ENCODE measurements around the gene EVX2. TPM values are rescaled to one million over a fixed set of nuclear protein-coding genes. Genes with fewer than 3 reads are reported as not detected.

The EVX2 gene
- total RNA-seq, 1 donor from 2014 or later, result not detected

- peaks cover 3% of the 10 kb centered on the region for H3K4me1 Mint-ChIP-seq (ENCODE audit: low read depth)
Measured at GRCh38 chr2:176107731-176108181, 24.0 kb upstream of the EVX2 start.

GRCh38 chr2:176106581-176107539 lies 23.1 kb upstream of the EVX2 start, which contains the start of gene HOXD11:
HOXD11 (plus strand) TSS chr2:176107280; CDS start chr2:176107356, 76 bp downstream.
- peaks cover 3% of the 10 kb centered on the region for H3K4me1 Mint-ChIP-seq (ENCODE audit: low read depth)
- TF ChIP-seq CTCF (IDR thresholded peaks at IDR 0.05; ENCODE audit: unreplicated experiment), result no peak
- peak within 1 kb of the TSS; percentile 71 for H3K27ac Mint-ChIP-seq
- peaks cover 90% of the 10 kb centered on the region for H3K27me3 Mint-ChIP-seq
- DNase-seq (ENCODE audit: low spot score, unreplicated experiment), result no peak
- peak within 1 kb of the TSS; percentile 1 for H3K4me3 Mint-ChIP-seq (ENCODE audit: low read depth)
- no peaks in the 10 kb centered on the region for H3K9me3 Mint-ChIP-seq (ENCODE audit: low read depth)
- H3K36me3 Mint-ChIP-seq (ENCODE audit: insufficient read depth), result no peaks in the 10 kb centered on the region

More at GRCh38 chr2:176107731-176108181, 24.0 kb upstream of the EVX2 start:
- H3K27ac Mint-ChIP-seq, result no peak overlapping the region
- peaks cover 90% of the 10 kb centered on the region for H3K27me3 Mint-ChIP-seq
- H3K4me3 Mint-ChIP-seq (ENCODE audit: low read depth), result no peak overlapping the region
- H3K9me3 Mint-ChIP-seq (ENCODE audit: low read depth), result no peaks in the 10 kb centered on the region
- no peak for TF ChIP-seq CTCF (IDR thresholded peaks at IDR 0.05; ENCODE audit: unreplicated experiment)
- H3K36me3 Mint-ChIP-seq (ENCODE audit: insufficient read depth), result no peaks in the 10 kb centered on the region
- no peak for DNase-seq (ENCODE audit: low spot score, unreplicated experiment)

- no peak for TF ChIP-seq CTCF (IDR thresholded peaks at IDR 0.05; ENCODE audit: unreplicated experiment)
- H3K36me3 Mint-ChIP-seq (ENCODE audit: insufficient read depth), result no peaks in the 10 kb centered on the region
- H3K4me1 Mint-ChIP-seq (ENCODE audit: low read depth), result peaks cover 3% of the 10 kb centered on the region
- peak overlapping the region; percentile 71 for H3K27ac Mint-ChIP-seq
- no peak for DNase-seq (ENCODE audit: low spot score, unreplicated experiment)
- no peaks in the 10 kb centered on the region for H3K9me3 Mint-ChIP-seq (ENCODE audit: low read depth)
- peaks cover 90% of the 10 kb centered on the region for H3K27me3 Mint-ChIP-seq
- H3K4me3 Mint-ChIP-seq (ENCODE audit: low read depth), result no peak overlapping the region
Measured at GRCh38 chr2:176105730-176106580, 22.2 kb upstream of the EVX2 start.

GRCh38 chr2:176105078-176105729 lies 21.4 kb upstream of the EVX2 start:
- no peak for TF ChIP-seq CTCF (IDR thresholded peaks at IDR 0.05; ENCODE audit: unreplicated experiment)
- no peak overlapping the region for H3K4me3 Mint-ChIP-seq (ENCODE audit: low read depth)
- H3K27me3 Mint-ChIP-seq, result peaks cover 90% of the 10 kb centered on the region
- peaks cover 3% of the 10 kb centered on the region for H3K4me1 Mint-ChIP-seq (ENCODE audit: low read depth)
- no peak for DNase-seq (ENCODE audit: low spot score, unreplicated experiment)
- no peaks in the 10 kb centered on the region for H3K9me3 Mint-ChIP-seq (ENCODE audit: low read depth)
- no peaks in the 10 kb centered on the region for H3K36me3 Mint-ChIP-seq (ENCODE audit: insufficient read depth)
- H3K27ac Mint-ChIP-seq, result peak overlapping the region; percentile 38

All from progenitor cell of endocrine pancreas (in vitro differentiated cells).